Epidermal melanocyte (primary cell): Measurements from ENCODE around the gene ANO3.
"Not testable (repeated sequence)": the region's sequence is repeated elsewhere in the genome, so short reads cannot be mapped to it uniquely, and the experiment has no call there.

Source experiments
- DNase-seq: peaks from one replicate; pipeline ENCODE4 v3.0.0; 2011; ENCODE audit warnings: low spot score; ENCODE audit not compliant: insufficient read length

The ANO3 gene

DNA sequence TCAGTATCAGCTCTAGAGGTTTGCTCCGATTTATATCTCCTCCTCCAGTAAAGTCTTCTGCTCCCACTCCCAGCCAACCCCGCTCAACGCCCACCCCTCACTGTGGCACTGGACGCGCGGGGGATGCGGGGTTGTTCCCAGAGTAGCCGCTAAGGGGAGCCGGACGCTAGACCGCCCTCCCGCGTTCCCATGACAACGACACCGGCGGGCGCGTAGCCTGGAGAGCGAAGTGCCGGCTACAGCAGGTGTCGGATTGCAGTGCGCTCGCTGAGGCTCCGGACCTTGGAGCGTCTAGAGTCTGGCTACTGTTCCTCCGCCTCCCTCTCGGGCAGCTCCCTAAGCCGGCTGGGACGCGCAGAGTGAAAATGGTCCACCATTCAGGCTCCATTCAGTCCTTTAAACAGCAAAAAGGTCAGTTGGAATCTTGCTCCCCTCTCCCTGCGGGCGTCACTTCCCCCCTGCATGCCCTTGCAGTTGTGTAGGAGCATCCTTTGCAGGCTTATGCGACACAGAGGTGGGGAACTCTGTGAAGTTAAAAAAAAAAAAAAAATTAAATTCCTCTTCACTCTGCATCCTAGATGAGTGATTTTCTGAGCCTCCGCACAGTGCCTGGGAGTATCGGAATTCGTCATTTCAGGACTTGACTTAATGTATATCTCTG, at the start of gene ANO3:
Gene ANO3, plus strand, starts transcription at position 220 of the 661 bp plus-strand sequence. Its CDS starts 146 bp downstream, at position 366.
- DNase-seq = peak; percentile 23

DNA sequence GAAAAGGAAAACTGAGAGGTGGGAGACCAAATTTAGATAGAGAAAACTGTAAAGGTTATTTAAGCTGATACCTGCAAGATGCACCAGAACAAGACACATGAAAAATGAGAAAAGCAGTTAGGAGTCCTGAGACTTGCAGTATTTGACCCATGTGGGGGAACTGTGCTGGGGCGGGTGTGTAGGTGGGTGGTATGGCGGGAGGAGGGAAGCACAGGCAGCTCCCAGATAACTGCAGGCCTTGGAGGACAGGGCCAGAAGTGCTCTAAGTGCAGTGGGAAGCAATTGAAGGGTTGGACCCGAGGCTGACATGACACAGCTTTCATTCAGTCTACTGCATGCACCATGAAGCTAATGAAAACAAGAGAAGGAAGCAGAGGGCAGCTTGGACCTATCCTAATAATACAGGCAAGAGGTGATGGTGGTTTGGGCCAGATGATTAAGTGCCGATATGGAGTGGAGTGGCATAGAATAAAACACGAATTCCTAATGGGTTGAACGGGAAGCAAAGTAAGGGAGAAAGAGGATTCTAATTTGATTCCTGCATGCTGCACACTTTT, 48.0 kb upstream of the ANO3 start:
- no peak for DNase-seq

DNA sequence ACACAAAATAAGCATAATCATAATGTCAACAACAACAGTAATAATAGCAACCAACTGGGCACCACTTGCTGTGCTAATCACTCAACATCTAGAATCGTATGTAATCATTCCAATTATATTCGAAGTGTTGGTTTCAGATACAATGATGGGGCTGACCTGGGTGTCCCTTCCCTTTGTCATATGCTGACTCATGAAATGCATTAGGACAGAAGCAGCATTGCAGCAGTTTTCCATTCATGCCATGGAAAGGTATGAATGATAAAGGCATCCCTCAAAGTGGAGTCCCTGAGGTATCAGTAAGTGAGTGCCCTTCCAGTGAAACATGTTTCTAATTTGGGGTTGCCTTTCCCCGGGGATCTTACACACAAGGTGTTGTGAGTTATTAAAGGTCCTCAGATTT, 46.3 kb upstream of the ANO3 start:
- no peak for DNase-seq

DNA sequence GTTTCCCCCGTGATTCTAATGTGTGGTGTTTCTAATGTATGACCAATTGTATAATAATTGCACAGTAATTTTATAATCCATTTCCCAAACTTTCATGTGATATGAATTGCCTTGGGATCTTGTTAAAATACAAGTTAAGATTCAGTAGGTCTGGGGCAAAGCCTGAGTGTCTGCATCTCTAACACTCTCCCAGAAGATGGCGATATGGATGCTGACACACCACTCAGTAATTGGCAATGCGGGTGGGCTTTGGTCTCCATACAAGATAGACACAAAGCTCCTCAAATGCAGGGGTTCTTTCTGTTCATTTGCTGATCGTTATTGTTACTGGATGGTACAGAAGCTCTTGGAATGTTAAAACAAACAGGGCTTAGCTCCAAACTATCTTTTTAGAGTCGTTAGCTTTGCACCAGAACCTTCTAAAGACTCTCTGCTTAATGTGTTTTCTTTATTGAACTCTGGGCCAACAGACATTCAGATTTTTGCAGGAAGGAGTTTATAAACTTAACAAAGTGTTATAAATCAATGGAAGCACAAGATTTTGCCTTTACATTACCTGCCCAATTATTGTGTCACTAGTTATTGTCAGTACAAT, 45.4 kb upstream of the ANO3 start:
- DNase-seq = no peak

DNA sequence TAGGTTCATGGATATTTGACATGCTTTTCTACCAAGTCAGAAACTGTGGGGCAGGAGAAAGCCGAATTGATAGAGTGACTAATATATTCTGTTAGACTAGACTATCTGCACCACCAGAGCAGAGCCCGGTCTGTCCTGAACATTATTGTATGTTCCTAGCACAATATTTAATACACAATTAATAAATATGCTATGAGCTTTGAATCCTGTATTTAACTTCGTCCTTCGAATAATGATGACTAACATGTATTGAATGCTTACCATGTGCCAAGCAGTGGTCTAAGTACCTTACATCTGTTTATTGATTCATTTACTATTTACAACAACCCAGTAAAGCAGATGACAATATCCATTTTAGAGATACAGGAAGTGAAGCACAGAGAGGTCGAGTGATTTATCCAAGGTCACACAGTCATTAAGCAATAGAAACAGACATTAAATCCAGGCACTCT, 44.8 kb upstream of the ANO3 start:
- DNase-seq = no peak

DNA sequence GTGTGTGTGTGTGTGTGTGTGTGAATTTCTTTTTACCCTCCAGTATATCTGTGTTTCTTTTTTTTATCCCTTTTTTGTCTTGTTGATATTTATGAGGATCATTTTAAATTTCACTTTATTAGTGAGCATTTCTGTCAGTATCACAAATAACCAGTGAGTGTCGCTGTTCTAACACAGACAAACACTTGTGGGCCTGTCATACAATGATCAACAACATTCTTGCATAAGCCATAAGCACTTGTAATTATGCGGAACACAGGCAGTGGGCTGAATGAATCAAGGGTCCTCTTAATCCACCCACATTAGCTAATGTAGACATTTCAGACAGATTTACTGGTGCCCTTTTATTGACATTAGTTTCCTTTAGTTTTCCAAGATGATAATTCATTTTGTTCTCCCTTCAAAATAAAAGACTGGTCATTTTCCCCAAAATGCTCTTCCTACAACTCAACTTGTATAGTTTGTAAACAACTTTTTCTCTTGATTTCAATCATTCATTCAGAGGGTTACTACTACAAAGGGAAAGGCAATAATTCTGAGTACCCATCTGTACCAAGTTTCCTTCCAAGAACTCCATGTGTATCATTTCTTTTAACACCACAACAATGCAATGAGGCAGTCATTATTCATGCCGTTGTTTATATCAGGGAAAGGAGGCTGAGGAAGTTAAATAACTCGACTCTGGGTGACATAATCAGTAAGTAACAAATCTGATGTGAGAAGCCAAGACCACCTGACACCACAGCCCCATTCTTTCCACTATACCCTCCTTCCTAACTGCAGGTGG, 34.5 kb upstream of the ANO3 start:
- DNase-seq = peak; percentile 56

DNA sequence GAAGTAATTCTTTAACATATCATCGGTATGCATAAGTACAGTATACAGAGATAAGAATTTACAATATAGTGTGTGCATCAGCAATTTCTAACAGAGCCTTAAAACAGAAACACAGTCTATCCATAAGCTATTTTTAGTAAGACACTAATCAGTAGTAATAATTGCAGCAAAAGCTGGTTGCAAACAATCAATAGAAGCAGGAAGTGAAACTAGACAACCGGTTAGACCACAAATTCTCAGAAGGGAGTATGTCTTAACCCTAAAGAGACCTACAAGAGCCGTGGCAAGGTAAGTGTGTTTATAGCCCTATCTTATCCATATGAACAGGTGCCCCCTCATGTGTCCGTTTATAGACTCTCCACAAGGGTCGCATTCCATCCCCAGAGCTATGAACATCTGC, 15.6 kb upstream of the ANO3 start:
- not testable (repeated sequence) for DNase-seq

DNA sequence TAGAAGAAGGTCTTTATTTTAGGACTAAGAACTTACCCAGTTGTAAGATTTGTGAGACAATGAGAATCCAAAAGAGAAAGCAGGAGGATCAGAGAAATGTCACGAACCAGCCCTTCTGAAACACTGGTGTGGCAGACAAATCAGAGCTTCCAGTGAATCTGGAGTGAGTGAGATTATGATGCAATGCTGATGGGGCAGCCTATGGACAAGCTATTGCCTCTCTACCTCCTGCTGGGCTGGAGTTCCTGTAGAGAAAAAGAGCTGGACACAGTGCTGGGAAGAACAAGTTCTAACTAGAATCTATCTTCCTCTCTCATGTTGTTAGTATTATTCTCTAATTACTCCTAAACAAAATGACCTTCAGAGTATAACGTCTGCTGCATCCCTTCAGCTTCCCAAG, 12.0 kb upstream of the ANO3 start:
- no peak for DNase-seq

DNA sequence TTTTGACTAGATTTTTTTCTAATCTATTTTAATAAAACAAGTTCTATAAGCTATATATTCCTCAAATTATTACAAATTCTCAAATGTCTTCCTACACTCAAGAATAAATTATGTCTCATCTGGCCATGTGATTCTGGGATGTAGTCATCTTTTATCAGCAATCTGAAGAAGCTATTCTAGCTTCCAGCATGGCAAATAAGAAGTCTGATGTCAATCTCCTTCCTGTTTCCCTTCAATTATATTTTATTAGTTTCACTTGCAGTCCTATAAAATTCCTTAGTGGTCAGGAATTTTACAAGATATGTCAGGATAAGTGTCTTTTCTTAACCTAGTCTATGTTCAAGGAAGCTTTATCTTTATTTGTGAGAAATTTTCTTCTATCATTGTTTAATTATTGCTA, 10.4 kb upstream of the ANO3 start:
- DNase-seq = no peak

DNA sequence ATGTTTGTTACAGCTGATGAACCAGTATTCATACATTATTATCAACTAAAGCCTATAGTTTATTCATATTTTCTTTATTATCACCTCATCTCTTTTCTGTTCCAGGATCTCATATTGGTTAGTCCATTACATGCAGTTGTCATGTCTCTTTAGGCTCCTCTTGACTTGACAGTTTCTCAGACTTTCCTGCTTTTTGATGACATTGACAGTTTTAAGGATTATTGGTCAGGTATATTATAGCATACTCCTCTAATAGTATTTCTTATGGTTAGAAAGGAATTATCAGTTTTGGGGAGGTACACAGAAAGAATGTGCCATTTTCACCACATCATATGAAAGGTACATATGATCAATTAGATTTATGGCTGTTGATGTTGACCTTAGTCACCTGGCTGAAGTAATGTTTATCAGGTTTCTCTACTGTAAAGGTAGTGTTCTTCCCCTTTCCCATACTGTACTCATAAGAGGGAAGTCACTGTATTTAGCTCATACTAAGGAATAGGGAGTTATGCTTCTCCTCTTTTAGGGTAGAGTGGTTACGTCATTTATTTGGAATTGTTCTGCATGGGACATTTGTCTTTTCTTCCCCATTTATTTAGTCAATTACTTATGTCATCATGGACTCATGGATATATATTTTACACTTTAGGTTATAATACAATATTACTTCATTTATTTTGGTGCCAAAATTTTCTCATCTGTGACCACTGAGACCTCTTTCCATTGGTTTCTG, 9.4 kb upstream of the ANO3 start:
- no peak for DNase-seq

DNA sequence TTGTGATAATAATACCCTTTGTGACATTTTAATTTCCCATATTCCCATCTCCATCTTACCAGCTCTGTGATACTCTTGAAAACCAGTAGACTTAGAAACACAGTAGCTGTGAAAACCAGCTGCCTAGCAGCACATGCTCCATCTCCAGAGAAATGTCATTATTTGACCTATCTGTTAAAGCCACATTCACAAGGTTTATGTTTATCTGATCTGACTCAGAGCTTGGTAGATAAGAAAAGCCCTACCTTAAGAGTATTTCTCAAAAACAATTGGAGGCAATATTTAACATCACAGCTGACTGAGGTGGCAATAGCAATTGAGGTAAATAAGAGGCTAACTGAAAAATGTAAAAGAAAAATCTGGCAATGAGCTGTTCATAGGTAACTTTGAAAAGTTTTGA, 8.1 kb upstream of the ANO3 start:
- no peak for DNase-seq

DNA sequence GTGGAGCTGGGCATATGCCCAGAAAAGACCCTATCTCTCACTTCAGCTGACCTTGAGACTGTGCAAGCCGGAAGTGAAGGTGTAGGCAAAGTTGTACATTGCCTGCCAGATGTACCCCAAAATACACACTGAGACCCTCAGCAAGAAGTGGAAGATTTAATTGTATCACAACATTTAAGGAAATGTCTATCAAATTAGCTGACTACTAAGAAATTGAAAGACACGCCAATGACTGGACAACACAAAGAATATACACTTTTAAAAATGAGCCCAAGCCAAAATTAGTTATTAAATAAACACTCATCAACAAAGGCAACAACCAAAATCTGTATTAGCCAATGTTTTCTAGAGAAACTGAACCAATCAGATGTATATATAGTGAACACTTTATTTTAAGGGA, 7.7 kb upstream of the ANO3 start:
- DNase-seq = no peak

DNA sequence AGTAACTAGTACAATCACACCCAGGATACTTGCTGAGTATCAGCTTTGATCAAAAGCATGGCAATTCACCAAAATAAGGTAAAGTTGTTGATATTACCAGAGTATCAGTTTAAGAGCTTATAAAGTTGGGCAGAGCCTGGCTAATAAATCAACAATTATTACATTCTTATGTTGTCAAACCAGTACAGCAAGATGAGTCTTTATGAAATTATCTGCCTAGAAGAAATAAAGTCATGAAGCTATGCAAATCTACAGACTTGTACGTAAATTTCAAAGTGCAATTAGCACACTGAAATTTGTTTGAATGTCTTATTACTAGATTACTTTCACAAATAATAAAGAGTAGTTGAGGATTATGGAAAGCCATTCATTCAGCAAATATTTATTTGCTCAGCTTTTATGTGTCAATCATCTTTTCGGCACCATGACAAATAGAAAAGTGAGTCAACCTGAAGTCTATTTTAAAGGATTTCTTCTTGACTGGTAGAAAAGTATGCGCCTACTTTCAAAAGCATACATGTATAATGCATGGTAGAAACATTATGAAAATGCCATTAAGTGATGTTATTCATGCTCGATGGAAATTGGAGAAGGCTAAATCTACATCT, 5.0 kb upstream of the ANO3 start:
- DNase-seq = no peak

DNA sequence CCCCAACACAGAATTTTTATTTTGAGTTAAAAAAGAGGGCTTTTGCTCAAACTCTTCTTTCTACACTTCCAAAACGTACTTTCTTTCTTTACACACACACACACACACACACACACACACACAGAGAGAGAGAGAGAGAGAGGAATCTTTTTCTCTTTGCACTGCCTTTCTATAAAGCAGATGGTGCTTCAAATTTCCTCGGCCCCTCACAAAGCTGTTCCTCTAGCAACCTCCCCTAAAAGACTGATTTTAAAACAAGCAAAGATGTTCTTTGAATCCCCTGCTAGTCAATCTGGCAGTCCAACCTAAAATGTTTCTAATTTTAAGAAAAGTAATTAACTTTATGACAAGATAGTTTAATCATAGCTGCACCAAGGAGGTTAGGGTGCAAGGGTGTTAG, 2.7 kb upstream of the ANO3 start:
- no peak for DNase-seq

DNA sequence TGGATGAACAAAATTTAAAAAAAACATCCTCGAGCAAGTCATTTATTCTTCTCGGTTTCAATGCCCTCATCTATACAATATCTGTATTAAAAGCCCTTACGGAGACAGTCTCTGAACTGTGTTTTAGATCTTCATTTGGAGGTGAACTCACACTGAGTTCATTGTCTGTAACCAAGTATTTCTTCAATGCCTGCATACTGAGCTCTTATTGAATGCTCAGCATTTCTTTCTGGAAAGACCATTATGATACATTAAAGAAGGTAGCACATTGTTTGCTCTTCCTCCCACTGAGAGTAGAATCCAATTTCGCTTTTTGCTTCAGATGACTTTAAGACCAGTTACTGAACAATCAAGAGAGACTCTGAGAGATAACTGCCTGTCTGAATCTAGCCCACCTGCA, 1.7 kb upstream of the ANO3 start:
- DNase-seq = no peak

DNA sequence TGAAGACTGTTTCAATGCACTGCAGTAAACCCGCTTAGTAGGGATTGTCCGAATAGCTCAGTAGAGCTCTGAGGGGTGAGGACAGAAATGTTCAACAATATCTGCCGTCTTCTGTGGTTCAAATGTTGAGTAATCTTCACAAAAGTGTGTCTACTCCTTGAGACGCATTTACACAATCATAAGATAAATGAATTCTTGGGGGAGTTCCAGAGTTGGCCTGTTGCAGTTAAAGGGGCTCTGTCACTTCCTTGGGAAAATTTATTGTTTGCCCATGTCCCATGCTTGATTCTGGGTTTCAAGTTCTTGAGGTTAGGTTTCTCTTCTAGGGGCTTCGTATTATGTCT, 614 bp downstream of the ANO3 start:
- DNase-seq = no peak

DNA sequence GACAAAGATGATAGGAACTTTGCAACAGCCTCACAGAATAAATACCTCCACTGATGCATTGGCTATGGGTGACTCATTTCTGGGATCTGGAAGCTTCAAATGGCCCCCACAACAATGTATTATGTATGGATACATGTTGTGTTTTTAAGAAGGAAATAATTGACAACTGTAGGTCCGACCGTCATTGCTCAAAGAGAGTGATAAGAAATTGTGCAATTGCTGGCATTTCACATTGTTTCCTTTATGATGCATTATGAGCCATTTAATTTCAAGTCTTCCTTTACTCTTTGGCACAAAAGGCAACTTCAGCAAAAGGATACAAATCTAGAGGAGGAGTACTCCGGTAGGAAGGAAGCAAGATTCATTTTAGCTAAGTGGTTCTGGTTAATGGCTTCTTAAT, 2.0 kb downstream of the ANO3 start:
- DNase-seq = no peak

DNA sequence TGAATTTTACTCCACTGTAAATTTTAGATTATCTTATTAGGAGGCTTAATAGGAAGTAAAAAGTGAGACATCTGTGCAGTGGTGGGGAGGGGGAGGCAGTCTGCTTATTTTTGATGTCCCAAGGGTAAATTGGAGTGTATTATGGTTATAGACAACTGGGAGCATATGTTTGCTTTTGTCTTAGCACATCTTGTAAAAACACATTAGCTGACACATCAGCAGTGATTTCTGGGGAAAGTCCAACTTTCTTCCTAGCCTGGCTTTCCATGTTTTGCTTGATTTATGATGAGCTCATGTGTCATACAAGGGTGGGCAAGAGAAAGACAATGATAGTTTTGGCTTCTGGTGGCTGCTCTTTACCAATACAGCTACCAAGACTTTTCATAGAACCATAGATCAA, 4.0 kb downstream of the ANO3 start:
- DNase-seq = no peak

DNA sequence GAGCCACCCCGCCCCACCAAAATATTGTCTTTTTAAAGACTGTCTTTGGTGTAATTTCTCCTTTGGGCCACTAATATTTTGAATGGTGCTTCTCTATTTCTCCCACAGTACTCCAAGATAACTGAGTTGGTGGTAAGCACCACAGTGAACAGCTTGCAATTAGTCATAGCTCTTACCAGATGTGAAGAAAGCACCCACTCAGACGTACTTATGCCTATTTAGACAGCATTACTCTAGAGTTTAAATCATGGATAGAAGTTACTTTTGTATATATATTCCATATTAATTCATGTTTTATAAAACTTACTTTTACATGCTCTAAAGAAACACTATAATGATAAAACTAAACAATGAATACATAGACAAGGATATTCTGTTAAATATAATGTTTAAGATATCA, 12.7 kb downstream of the ANO3 start:
- DNase-seq = no peak

DNA sequence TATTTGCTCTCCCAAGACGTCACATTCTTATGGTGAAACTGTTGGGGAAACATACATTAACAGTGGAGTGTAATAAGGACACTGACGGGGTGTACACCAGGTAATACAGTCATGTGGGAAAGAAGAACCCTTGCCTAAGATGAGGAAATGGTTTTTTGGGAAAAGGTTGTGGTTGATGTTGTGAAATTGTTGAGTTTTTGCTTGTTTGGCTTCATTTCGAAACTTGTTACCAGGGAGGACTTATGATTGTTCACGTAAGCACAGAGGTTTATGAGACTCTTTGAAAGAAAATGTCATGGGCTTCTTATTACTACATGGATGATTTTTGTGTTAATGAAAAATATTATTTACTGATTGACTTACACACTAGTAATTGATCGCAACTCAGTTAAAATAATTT, 16.8 kb downstream of the ANO3 start:
- no peak for DNase-seq

DNA sequence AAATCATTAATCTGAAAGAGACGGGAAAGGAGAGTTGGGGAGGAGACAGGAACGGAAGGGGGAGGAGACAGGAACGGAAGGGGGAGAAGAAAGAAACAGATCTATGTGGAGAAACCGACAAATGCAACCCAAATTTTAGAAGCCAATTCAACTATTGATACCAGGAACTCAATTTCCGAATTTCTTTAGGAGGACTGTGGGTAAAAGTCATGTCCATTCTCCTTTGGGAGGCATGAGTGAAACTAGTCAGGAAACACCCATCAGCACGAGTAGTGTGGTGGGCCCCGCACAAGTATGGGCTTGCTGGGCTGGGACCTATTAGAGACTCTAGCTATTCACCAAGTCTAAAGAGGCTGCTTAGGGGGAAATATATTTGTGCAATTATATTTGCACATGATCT, 18.1 kb downstream of the ANO3 start:
- DNase-seq = no peak
